NB4 (cell line): ENCODE data around the gene CCDC187.

ENCODE experiments used
- CTCF ChIP-seq: IDR thresholded peaks from one replicate; pipeline ENCODE4 v1.5.1; 2012; ENCODE audit warnings: low read depth, low read length
- MAX ChIP-seq: IDR thresholded peaks from 2 replicates; pipeline ENCODE4 v1.6.1; 2011; ENCODE audit warnings: low read depth, low read length
- MYC ChIP-seq: IDR thresholded peaks from 2 replicates; pipeline ENCODE4 v1.6.1; 2011; ENCODE audit warnings: low read depth, low read length
- POLR2A ChIP-seq: IDR thresholded peaks from 2 replicates; pipeline ENCODE4 v1.6.1; 2011; ENCODE audit warnings: mild to moderate bottlenecking; ENCODE audit not compliant: insufficient read length; ENCODE audit errors: extremely low read depth

GRCh38 chr9:136302527-136302926, 1.4 kb downstream of the CCDC187 start:
- TF ChIP-seq CTCF (no peak), POLR2A (no peak), MAX (no peak), MYC (no peak)
